Upper lobe of left lung (tissue), 6 donors: ENCODE data around the gene ZNF212. TPM values are rescaled to one million over a fixed set of nuclear protein-coding genes. Genes with fewer than 3 reads are reported as not detected.

ENCODE experiments used
- ATAC-seq, 2 donors: fragments of 200-7000 bp; cut with Tn5 transposase; one replicate each; pipeline ENCODE4 v1.9.1; 2022; ENCODE audit warnings: mild to moderate bottlenecking in 2 of 2, moderate library complexity in 2 of 2; ENCODE audit not compliant: low FRiP score in 2 of 2
- DNase-seq, 2 donors: peaks; one replicate each; pipeline ENCODE4 v3.0.0-alpha.2; 2019 to 2020
- H3K27ac ChIP-seq, 4 donors: fragments of 200-600 bp; sonication (generic); one replicate each; pipeline ENCODE4 v1.5.1; 2016 to 2019
- H3K27me3 ChIP-seq, 4 donors: fragments of 200-600 bp; sonication (generic); one replicate each; pipeline ENCODE4 v1.5.1; 2017 to 2019
- H3K36me3 ChIP-seq, 4 donors: fragments of 200-600 bp; sonication (generic); one replicate each; pipeline ENCODE4 v1.5.1; 2016 to 2019
- H3K4me1 ChIP-seq, 4 donors: fragments of 200-600 bp; sonication (generic); one replicate each; pipeline ENCODE4 v1.5.1; 2018 to 2019
- H3K4me3 ChIP-seq, 4 donors: fragments of 200-600 bp; sonication (generic); one replicate each; pipeline ENCODE4 v1.5.1; 2017 to 2019; ENCODE audit warnings: mild to moderate bottlenecking in 2 of 4, moderate library complexity in 1 of 4
- H3K9me3 ChIP-seq, 4 donors: fragments of 200-600 bp; sonication (generic); one replicate each; pipeline ENCODE4 v1.5.1; 2018 to 2019
- EP300 ChIP-seq, 4 donors: sonication (generic); formaldehyde crosslinking; IDR thresholded peaks; one replicate each; pipeline ENCODE4 v1.5.1; 2017; ENCODE audit warnings: antibody characterized with exemption in 4 of 4, control low read depth in 2 of 4
- POLR2A ChIP-seq, 4 donors: fragments of 450-650 bp; IDR thresholded peaks; one replicate each; pipeline ENCODE4 v1.5.1; 2016 to 2017; ENCODE audit warnings: antibody characterized with exemption in 4 of 4, mild to moderate bottlenecking in 2 of 4
- POLR2AphosphoS5 ChIP-seq, 2 donors: sonication (generic); formaldehyde crosslinking; IDR thresholded peaks; one replicate each; pipeline ENCODE4 v1.5.1; 2017; ENCODE audit warnings: antibody characterized with exemption in 2 of 2
- WGBS, 2 donors: methylation state at CpG; one replicate each; pipeline ENCODE4 v1.1.5; 2017 to 2018; 5-methylcytosine and 5-hydroxymethylcytosine counted together
- total RNA-seq, 6 donors: library from RNA; depleted of rRNA in 4 of 6; stranded (reverse); fragments of >200 nt in 4 of 6; gene quantifications; one replicate each; pipeline versions ENCODE4 v1.1.0 to v1.2.1, GENCODE V29; 2016 to 2021
- TF ChIP-seq, protein P1 (sequence below), 6 experiments: fragments of 450-650 bp in 4 of 6; fragments of 200-600 bp in 2 of 6; sonication (generic) in 2 of 6; IDR thresholded peaks; one replicate each; pipeline ENCODE4 v1.5.1; 2016 to 2019; ENCODE audit warnings: antibody characterized with exemption in 6 of 6
- donor health status: DM: no; HTN: no; CAD: no; lungs with moderate emphysema.
- donor health status: DM: no; HTN: yes; CAD: no; lungs with severe emphysema.

The ZNF212 gene
- total RNA-seq, 6 donors from 2014 or later = 10.3 to 33.5 (median 10.9) TPM

DNA sequence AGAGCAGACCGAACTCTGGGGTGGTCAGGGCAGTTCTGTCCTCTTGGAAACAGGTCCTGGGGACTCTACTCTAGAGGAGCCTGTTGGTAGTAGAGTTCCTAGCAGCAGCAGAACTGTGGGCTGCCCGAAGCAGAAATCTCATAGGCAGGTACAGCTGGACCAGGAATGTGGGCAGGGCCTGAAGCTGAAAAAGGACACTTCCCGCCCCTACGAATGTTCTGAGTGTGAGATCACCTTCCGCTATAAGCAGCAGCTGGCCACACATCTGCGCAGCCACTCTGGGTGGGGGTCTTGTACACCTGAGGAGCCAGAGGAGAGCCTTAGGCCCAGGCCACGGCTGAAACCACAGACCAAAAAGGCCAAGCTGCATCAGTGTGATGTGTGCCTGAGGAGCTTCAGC is 14.2 kb downstream of the ZNF212 start:
- H3K27ac ChIP-seq = no peak overlapping the region
- no peaks in the 10 kb centered on the region for H3K4me1 ChIP-seq
- no peaks in the 10 kb centered on the region for H3K9me3 ChIP-seq
- no peak for DNase-seq
- 94 to 100% methylated on average over 3 to 7 of the region's 7 CpGs for WGBS, 2 donors
- no peak for TF ChIP-seq POLR2A (IDR thresholded peaks at IDR 0.05)
- TF ChIP-seq, protein P1, sequence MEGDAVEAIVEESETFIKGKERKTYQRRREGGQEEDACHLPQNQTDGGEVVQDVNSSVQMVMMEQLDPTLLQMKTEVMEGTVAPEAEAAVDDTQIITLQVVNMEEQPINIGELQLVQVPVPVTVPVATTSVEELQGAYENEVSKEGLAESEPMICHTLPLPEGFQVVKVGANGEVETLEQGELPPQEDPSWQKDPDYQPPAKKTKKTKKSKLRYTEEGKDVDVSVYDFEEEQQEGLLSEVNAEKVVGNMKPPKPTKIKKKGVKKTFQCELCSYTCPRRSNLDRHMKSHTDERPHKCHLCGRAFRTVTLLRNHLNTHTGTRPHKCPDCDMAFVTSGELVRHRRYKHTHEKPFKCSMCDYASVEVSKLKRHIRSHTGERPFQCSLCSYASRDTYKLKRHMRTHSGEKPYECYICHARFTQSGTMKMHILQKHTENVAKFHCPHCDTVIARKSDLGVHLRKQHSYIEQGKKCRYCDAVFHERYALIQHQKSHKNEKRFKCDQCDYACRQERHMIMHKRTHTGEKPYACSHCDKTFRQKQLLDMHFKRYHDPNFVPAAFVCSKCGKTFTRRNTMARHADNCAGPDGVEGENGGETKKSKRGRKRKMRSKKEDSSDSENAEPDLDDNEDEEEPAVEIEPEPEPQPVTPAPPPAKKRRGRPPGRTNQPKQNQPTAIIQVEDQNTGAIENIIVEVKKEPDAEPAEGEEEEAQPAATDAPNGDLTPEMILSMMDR (IDR thresholded peaks at IDR 0.05) = no peak
- TF ChIP-seq POLR2AphosphoS5 (IDR thresholded peaks at IDR 0.05) = no peak
- TF ChIP-seq EP300 (IDR thresholded peaks at IDR 0.05) = no peak
- no peak for ATAC-seq
- H3K4me3 ChIP-seq = no peak overlapping the region
- H3K27me3 ChIP-seq = no peaks in the 10 kb centered on the region
- H3K36me3 ChIP-seq = peaks cover 32 to 66% (median 48%) of the 10 kb centered on the region in 4 donors

DNA sequence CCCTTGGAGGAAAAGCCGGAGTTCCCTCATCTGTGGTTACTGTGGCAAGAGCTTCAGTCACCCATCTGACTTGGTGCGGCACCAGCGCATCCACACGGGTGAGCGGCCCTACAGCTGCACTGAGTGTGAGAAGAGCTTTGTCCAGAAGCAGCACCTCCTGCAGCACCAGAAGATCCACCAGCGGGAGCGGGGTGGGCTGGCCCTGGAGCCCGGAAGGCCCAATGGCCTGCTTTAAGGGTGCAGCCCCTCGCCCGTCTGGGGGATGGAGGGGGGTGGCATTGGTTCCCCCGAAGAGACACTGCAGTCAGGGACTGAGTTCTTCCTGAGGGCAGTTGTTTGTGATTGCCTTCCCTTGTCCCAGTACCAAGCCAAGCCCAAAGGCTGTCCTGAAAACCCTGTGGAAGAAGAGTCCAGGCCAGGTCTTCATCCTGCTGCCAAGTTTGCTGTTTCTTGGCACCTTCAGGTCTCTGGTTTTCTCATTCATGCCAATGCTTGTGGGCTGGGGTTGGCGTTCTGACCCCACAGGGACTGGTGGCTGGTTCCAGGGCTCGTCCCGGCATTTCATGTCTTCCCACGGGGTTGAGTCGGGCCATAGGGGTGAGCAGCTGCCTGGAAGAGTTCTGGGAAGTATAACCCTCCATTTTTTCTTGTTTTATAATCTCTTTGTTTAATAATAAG is 14.9 kb downstream of the ZNF212 start:
- ATAC-seq = no peak
- no peak overlapping the region for H3K4me3 ChIP-seq
- WGBS, 2 donors = 95 to 96% methylated on average over 8 to 15 of the region's 16 CpGs
- peaks cover 32 to 66% (median 48%) of the 10 kb centered on the region in 4 donors for H3K36me3 ChIP-seq
- H3K4me1 ChIP-seq = no peaks in the 10 kb centered on the region
- peak in 1 of 2 donors; percentile 49 for DNase-seq
- no peaks in the 10 kb centered on the region for H3K27me3 ChIP-seq
- no peak overlapping the region for H3K27ac ChIP-seq
- no peaks in the 10 kb centered on the region for H3K9me3 ChIP-seq
- TF ChIP-seq EP300 (IDR thresholded peaks at IDR 0.05) = no peak

DNA sequence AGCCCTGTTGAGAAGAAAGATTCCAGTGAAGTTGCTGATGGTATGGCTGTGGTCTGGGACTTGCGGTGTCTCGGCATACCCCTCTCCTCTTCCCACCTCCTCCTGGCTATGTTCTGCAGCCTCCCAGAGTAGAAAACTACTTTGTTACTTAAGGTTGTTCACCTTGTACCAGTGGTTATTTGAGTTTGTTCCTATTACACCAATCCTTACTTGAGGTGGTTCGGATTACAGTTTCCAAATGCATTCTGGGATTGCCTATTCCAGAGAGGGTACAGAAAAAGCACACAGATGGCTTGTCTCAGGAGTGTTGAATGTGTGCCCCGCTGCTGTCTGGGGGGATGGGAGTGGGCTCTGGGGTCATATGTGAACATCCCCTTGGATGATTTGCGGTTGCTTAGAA is 15.7 kb downstream of the ZNF212 start:
- DNase-seq = no peak
- TF ChIP-seq POLR2A (IDR thresholded peaks at IDR 0.05) (no peak), EP300 (IDR thresholded peaks at IDR 0.05) (no peak), POLR2AphosphoS5 (IDR thresholded peaks at IDR 0.05) (no peak)
- TF ChIP-seq, protein P1 (IDR thresholded peaks at IDR 0.05) = no peak
- Histone ChIP-seq H3K9me3 (no peaks in the 10 kb centered on the region), H3K4me3 (no peak overlapping the region), H3K27me3 (no peaks in the 10 kb centered on the region), H3K27ac (no peak overlapping the region), H3K4me1 (no peaks in the 10 kb centered on the region), H3K36me3 (peaks cover 32 to 62% (median 47%) of the 10 kb centered on the region in 4 donors)
- WGBS, 2 donors = 83 to 99% methylated on average over 5 of the region's 5 CpGs
- ATAC-seq = no peak

DNA sequence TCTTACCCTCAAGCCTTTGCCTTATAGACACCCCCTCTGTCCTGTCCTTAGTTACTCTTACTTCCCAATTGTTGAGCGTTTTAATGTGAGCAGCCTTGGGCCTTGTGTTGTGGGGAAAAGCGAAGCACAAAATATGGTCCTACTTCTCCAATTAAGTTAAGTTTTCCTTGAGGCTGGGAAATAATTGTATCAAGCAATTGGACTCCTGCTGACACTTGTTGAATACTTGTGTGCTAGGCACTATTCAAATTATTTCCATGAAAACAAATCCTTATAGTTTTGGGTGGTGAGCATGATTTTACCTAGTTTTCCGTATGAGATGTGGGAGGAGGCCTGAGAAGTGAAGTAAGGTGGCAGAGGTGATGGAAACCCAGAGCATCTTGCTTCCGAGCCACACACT is 17.1 kb downstream of the ZNF212 start:
- ATAC-seq (no peak), DNase-seq (no peak)
- TF ChIP-seq EP300 (IDR thresholded peaks at IDR 0.05) (no peak), POLR2AphosphoS5 (IDR thresholded peaks at IDR 0.05) (no peak), POLR2A (IDR thresholded peaks at IDR 0.05) (no peak)
- TF ChIP-seq, protein P1 (IDR thresholded peaks at IDR 0.05) = no peak
- Histone ChIP-seq H3K4me1 (peaks cover 4 to 8% (median 5%) of the 10 kb centered on the region in 4 donors), H3K27ac (no peak overlapping the region), H3K4me3 (no peak overlapping the region), H3K27me3 (no peaks in the 10 kb centered on the region), H3K9me3 (no peaks in the 10 kb centered on the region), H3K36me3 (peaks cover 26 to 48% (median 38%) of the 10 kb centered on the region in 4 donors)
- 90 to 98% methylated on average over 4 of the region's 4 CpGs for WGBS, 2 donors

DNA sequence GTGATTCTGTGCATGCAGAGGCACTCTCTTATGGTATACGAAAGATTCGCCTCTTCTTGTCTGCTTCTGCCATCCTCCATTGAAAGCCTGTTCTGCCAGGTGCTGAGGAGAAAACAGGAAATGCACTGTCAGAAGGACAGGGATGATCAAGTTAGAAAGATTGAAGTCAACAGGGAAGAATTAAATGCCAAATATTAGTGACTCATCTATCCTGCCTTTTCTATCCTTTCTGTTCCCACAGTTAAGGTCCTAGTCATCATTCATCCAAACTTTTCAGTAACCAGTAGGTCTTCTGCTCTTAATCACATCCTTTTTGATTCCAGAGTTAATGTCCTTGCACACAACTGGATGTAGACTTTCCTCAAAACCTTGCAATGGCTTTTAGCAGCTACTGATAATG is 17.7 kb downstream of the ZNF212 start:
- DNase-seq (no peak), ATAC-seq (no peak)
- H3K4me1 ChIP-seq = peaks cover 4 to 12% (median 5%) of the 10 kb centered on the region in 4 donors
- H3K4me3 ChIP-seq = no peak overlapping the region
- no peak overlapping the region for H3K27ac ChIP-seq
- WGBS, 2 donors = 88 to 94% methylated on average over 2 of the region's 2 CpGs
- peaks cover 20 to 42% (median 34%) of the 10 kb centered on the region in 4 donors for H3K36me3 ChIP-seq
- no peaks in the 10 kb centered on the region for H3K9me3 ChIP-seq
- TF ChIP-seq EP300 (IDR thresholded peaks at IDR 0.05) (no peak), POLR2AphosphoS5 (IDR thresholded peaks at IDR 0.05) (no peak), POLR2A (IDR thresholded peaks at IDR 0.05) (no peak)
- TF ChIP-seq, protein P1 (IDR thresholded peaks at IDR 0.05) = no peak
- peaks cover 0 to 3% (median 0%) of the 10 kb centered on the region in 4 donors for H3K27me3 ChIP-seq
